Measurements from ENCODE around the gene EXTL1. TPM values are rescaled to one million over a fixed set of nuclear protein-coding genes. Genes with fewer than 3 reads are reported as not detected.
"Not testable (repeated sequence)": the region's sequence is repeated elsewhere in the genome, so short reads cannot be mapped to it uniquely, and the experiment has no call there.

EXTL1 gene
- total RNA-seq, 2 experiments from 2014 or later: not detected

DNA sequence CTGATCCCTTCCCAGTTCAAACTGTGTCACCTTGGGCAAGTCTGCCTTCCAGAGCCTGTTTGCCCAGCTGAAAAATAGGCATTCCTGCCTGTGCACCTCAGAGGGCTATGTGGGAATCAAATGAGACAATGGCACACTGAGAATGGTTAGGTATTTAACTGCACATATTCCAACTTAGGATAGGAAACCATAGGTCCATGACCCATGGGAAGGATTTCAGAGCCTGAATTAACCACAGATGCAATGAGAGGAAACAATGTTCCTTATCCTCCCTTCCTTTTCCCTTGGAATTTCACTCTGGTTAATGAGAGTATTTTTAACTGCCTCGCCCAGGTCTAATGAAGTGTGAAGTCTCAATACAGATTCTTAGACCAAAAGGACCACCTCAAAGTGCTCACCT, 36.4 kb upstream of the EXTL1 start:
- H3K4me3 Mint-ChIP-seq: no peak overlapping the region
- no peaks in the 10 kb centered on the region for H3K27me3 Mint-ChIP-seq
- H3K36me3 ChIP-seq (ENCODE audit: insufficient read depth, low read length): peaks cover 73% of the 10 kb centered on the region
- CTCF ChIA-PET: no interaction called here
- no peak for TF ChIP-seq CTCF (IDR thresholded peaks at IDR 0.05)
- no peak overlapping the region for H3K4me3 ChIP-seq (ENCODE audit: low read length)
- H3K27ac Mint-ChIP-seq: peak overlapping the region; percentile 38
- H3K4me1 ChIP-seq (ENCODE audit: insufficient read depth, low read length): peaks cover 19% of the 10 kb centered on the region
- ATAC-seq (ENCODE audit: poor library complexity) (no peak), DNase-seq (no peak)
- H3K27me3 ChIP-seq (ENCODE audit: control insufficient read depth in 1 of 2, insufficient read depth in 2 of 2, low read length in 2 of 2): no peaks in the 10 kb centered on the region
- no peak overlapping the region for H3K27ac ChIP-seq (ENCODE audit: low read depth in 1 of 2, low read length in 2 of 2)
- peaks cover 41% of the 10 kb centered on the region for H3K4me1 Mint-ChIP-seq (ENCODE audit: low read depth)
- intact Hi-C loops (cut with DNase I, micrococcal nuclease): no loop called here
- H3K9me3 ChIP-seq (ENCODE audit: control insufficient read depth in 1 of 2, insufficient read depth in 1 of 2, low read length in 2 of 2): no peaks in the 10 kb centered on the region
- H3K9me3 Mint-ChIP-seq: no peaks in the 10 kb centered on the region
- POLR2A ChIA-PET: no interaction called here
- peaks cover 77% of the 10 kb centered on the region for H3K36me3 Mint-ChIP-seq (ENCODE audit: low read depth)

DNA sequence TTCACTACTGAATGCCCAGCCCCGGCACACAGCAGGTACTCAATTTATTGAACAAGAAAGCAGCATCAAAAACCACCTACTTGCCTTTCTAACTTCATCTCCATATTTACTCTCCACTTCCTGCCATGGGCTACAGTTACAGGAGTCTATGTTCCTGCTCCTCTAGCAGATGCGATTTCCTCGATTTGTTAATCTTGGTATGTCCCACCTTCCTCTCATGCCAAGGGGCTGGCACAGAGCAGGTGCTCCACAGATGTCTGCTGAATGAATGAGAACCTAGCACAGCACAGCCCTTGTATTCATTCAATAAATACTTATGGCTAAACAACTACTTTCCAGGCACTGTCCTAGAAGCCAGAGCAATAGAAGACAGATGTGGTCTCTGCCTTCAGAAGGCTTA, 35.9 kb upstream of the EXTL1 start:
- Mint-ChIP-seq H3K4me3 (no peak overlapping the region), H3K27me3 (no peaks in the 10 kb centered on the region), H3K9me3 (no peaks in the 10 kb centered on the region), H3K27ac (peak overlapping the region; percentile 38), H3K4me1 (ENCODE audit: low read depth) (peaks cover 46% of the 10 kb centered on the region), H3K36me3 (ENCODE audit: low read depth) (peaks cover 80% of the 10 kb centered on the region)
- no peak for TF ChIP-seq CTCF (IDR thresholded peaks at IDR 0.05)
- Histone ChIP-seq H3K4me3 (ENCODE audit: low read length) (no peak overlapping the region), H3K36me3 (ENCODE audit: insufficient read depth, low read length) (peaks cover 71% of the 10 kb centered on the region), H3K27me3 (ENCODE audit: control insufficient read depth in 1 of 2, insufficient read depth in 2 of 2, low read length in 2 of 2) (no peaks in the 10 kb centered on the region), H3K27ac (ENCODE audit: low read depth in 1 of 2, low read length in 2 of 2) (no peak overlapping the region), H3K9me3 (ENCODE audit: control insufficient read depth in 1 of 2, insufficient read depth in 1 of 2, low read length in 2 of 2) (no peaks in the 10 kb centered on the region), H3K4me1 (ENCODE audit: insufficient read depth, low read length) (peaks cover 24% of the 10 kb centered on the region)
- POLR2A ChIA-PET: no interaction called here
- DNase-seq: no peak
- intact Hi-C loops (cut with DNase I, micrococcal nuclease): no loop called here
- no peak for ATAC-seq (ENCODE audit: poor library complexity)
- CTCF ChIA-PET: no interaction called here

DNA sequence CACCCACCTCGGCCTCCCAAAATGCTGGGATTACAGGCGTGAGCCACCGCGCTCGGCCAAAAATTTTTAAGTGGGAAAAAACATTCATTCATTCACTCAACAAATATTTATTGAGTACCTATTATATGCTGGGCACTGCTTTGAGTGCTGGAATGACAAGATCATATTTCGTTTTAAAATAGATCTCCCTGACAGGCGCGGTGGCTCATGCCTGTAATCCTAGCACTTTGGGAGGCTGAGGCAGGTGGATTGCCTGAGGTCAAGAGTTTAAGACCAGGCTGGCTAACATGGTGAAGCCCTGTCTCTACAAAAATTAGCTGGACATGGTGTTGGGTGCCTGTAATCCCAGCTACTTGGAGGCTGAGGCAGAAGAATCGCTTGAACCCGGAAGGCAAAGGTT, 34.8 kb upstream of the EXTL1 start:
- H3K27me3 ChIP-seq (ENCODE audit: control insufficient read depth in 1 of 2, insufficient read depth in 2 of 2, low read length in 2 of 2); CTCF ChIA-PET; ATAC-seq (ENCODE audit: poor library complexity); H3K4me3 ChIP-seq (ENCODE audit: low read length); intact Hi-C loops (cut with DNase I, micrococcal nuclease); H3K9me3 Mint-ChIP-seq; DNase-seq; H3K27me3 Mint-ChIP-seq; H3K9me3 ChIP-seq (ENCODE audit: control insufficient read depth in 1 of 2, insufficient read depth in 1 of 2, low read length in 2 of 2); H3K27ac Mint-ChIP-seq; H3K4me3 Mint-ChIP-seq; H3K27ac ChIP-seq (ENCODE audit: low read depth in 1 of 2, low read length in 2 of 2): not testable (repeated sequence)
- Histone ChIP-seq H3K36me3 (ENCODE audit: insufficient read depth, low read length) (peaks cover 64% of the 10 kb centered on the region), H3K4me1 (ENCODE audit: insufficient read depth, low read length) (peaks cover 31% of the 10 kb centered on the region)
- peaks cover 76% of the 10 kb centered on the region for H3K36me3 Mint-ChIP-seq (ENCODE audit: low read depth)
- peaks cover 53% of the 10 kb centered on the region for H3K4me1 Mint-ChIP-seq (ENCODE audit: low read depth)
- POLR2A ChIA-PET: interaction anchor here (2.4 kb wide), 1 partner anchor 15 kb away, joined by 11 read pairs; no protein-coding TSS in a partner anchor

GRCh38 chr1:25987951-25988350, 33.6 kb upstream of the EXTL1 start:
- Mint-ChIP-seq H3K4me1 (ENCODE audit: low read depth) (peaks cover 65% of the 10 kb centered on the region), H3K27ac (peak overlapping the region; percentile 81), H3K27me3 (no peaks in the 10 kb centered on the region), H3K36me3 (ENCODE audit: low read depth) (peaks cover 64% of the 10 kb centered on the region), H3K4me3 (peak overlapping the region; percentile 90), H3K9me3 (no peaks in the 10 kb centered on the region)
- ATAC-seq (ENCODE audit: poor library complexity) (no peak), DNase-seq (no peak)
- CTCF ChIA-PET: interaction anchor here (0.6 to 2.0 kb wide), 3 partner anchors 10 to 709 kb away, joined by 3 to 10 read pairs (median 3); partner anchors contain the start of gene PAFAH2
- H3K9me3 ChIP-seq (ENCODE audit: control insufficient read depth in 1 of 2, insufficient read depth in 1 of 2, low read length in 2 of 2): no peaks in the 10 kb centered on the region
- intact Hi-C loops (cut with DNase I, micrococcal nuclease): no loop called here
- no peaks in the 10 kb centered on the region for H3K27me3 ChIP-seq (ENCODE audit: control insufficient read depth in 1 of 2, insufficient read depth in 2 of 2, low read length in 2 of 2)
- POLR2A ChIA-PET: interaction anchor here (1.1 to 2.4 kb wide), 6 partner anchors 9 to 113 kb away, joined by 3 to 11 read pairs (median 4); partner anchors contain the start of genes PAFAH2 and PAQR7
- H3K27ac ChIP-seq (ENCODE audit: low read depth in 1 of 2, low read length in 2 of 2): no peak overlapping the region
- no peak for TF ChIP-seq CTCF (IDR thresholded peaks at IDR 0.05)
- H3K4me1 ChIP-seq (ENCODE audit: insufficient read depth, low read length): peaks cover 36% of the 10 kb centered on the region
- peaks cover 52% of the 10 kb centered on the region for H3K36me3 ChIP-seq (ENCODE audit: insufficient read depth, low read length)
- no peak overlapping the region for H3K4me3 ChIP-seq (ENCODE audit: low read length)
